RWPE1 (cell line): Measurements from ENCODE around the gene CARD10.

ENCODE experiments used
- CTCF ChIA-PET: fragments of 350-600 bp; sonication (Branson Sonifier 250); formaldehyde crosslinking; extraction: SDS; loops from one replicate; lab custom pipeline; 2021; lab: Yijun Ruan, JAX
- POLR2A ChIA-PET: fragments of 400-600 bp; formaldehyde crosslinking; extraction: SDS; loops from one replicate; lab custom pipeline; 2020; ENCODE audit warnings: antibody characterized with exemption; ENCODE audit not compliant: low non-redundant PET; lab: Yijun Ruan, JAX
- DNase-seq: peaks from one replicate; pipeline ENCODE4 v3.0.0; 2012; ENCODE audit warnings: low spot score
- H3K27ac ChIP-seq: fragments of 450-650 bp; 2 replicates; pipeline ENCODE4 v1.5.1; 2017
- TF ChIP-seq, protein P1 (sequence below): fragments of 450-650 bp; conservative IDR thresholded peaks from 2 replicates; pipeline ENCODE4 v1.5.1; 2017; ENCODE audit warnings: low read depth, mild to moderate bottlenecking

Gene CARD10, protein sequence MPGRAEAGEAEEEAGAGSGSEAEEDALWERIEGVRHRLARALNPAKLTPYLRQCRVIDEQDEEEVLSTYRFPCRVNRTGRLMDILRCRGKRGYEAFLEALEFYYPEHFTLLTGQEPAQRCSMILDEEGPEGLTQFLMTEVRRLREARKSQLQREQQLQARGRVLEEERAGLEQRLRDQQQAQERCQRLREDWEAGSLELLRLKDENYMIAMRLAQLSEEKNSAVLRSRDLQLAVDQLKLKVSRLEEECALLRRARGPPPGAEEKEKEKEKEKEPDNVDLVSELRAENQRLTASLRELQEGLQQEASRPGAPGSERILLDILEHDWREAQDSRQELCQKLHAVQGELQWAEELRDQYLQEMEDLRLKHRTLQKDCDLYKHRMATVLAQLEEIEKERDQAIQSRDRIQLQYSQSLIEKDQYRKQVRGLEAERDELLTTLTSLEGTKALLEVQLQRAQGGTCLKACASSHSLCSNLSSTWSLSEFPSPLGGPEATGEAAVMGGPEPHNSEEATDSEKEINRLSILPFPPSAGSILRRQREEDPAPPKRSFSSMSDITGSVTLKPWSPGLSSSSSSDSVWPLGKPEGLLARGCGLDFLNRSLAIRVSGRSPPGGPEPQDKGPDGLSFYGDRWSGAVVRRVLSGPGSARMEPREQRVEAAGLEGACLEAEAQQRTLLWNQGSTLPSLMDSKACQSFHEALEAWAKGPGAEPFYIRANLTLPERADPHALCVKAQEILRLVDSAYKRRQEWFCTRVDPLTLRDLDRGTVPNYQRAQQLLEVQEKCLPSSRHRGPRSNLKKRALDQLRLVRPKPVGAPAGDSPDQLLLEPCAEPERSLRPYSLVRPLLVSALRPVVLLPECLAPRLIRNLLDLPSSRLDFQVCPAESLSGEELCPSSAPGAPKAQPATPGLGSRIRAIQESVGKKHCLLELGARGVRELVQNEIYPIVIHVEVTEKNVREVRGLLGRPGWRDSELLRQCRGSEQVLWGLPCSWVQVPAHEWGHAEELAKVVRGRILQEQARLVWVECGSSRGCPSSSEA

DNA sequence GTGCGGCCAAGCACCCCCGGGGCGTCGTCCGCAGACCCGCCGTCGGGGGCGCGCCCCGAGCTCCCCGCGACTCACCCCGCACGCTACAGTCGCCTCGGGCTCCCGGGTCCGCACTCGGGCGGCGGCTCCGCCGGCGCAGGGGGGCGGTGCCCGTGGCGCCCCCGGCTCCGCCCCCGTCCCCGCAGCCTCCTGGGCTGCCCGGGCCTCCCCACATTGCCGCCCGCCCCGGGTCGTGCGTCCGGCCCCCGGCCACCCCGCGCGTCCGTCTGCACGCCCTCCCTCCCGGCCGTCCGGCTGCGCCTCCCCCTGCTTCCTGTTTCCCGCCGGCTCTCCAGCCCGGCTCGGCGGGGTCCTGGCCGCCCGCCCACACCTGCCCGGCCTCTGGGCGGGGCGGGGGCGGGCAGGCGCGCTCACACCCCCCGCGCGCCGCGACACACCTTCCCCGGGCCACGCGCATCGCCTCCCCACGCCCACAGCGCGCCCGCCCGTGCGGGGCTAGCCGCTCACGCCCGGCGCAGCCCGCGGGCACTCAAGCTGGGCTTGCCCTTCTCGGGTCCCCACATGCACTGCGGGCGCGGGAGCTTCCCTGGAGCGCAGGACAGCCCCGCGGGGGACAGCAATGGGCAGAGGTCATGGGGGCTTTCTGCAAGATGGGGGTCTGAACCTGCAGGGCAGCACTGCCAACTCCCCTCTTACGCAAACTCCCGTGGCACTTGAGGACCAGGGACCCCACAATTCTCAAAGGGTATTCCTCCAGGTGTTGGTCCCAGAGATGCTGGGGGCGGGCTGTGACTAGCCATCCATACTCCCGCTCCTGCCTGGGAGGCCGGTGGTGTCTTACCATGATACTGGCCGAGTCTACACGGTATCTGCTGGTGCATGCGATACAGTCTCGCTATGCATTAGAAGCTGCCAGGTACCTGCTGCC lies at the start of gene CARD10:
CARD10 (minus strand) TSS at position 148 of the 928 bp plus-strand sequence. CDS start 215 bp downstream, outside the sequence.
- POLR2A ChIA-PET = interaction anchor here (0.6 kb wide), 1 partner anchor 17 kb away, joined by 3 read pairs; no protein-coding TSS in a partner anchor
- CTCF ChIA-PET = interaction anchor here (1.0 kb wide), 1 partner anchor 19 kb away, joined by 3 read pairs; no protein-coding TSS in a partner anchor
- peak within 1 kb of the TSS; percentile 92 for H3K27ac ChIP-seq
- TF ChIP-seq, protein P1, sequence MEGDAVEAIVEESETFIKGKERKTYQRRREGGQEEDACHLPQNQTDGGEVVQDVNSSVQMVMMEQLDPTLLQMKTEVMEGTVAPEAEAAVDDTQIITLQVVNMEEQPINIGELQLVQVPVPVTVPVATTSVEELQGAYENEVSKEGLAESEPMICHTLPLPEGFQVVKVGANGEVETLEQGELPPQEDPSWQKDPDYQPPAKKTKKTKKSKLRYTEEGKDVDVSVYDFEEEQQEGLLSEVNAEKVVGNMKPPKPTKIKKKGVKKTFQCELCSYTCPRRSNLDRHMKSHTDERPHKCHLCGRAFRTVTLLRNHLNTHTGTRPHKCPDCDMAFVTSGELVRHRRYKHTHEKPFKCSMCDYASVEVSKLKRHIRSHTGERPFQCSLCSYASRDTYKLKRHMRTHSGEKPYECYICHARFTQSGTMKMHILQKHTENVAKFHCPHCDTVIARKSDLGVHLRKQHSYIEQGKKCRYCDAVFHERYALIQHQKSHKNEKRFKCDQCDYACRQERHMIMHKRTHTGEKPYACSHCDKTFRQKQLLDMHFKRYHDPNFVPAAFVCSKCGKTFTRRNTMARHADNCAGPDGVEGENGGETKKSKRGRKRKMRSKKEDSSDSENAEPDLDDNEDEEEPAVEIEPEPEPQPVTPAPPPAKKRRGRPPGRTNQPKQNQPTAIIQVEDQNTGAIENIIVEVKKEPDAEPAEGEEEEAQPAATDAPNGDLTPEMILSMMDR = no peak
- DNase-seq = no peak

DNA sequence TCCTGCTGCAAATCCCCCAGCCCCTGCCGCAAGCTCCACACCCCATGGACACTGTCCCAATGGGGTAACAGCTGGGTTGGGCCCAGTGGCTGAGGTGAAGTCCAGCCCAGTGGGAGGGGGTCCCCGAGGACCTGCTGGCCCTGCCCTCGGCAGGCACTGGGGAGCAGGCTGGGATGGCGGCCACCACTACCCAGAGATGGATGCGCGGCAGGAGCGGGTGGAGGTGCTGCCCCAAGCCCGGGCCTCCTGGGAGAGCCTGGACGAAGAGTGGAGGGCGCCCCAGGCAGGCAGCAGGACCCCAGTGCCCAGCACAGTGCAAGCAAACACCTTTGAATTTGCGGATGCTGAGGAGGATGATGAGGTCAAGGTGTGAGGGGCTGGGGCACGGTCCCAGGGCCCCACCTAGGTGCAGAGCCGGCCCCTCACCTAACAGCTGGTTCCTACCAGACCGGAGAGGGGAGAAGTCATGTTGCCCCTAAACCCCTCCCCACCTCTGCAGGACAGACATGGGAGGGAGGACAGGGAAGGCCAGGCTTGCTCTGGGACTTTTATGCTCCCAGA lies 49.3 kb upstream of the CARD10 start:
- CTCF ChIA-PET = interaction anchor here (2.2 to 2.9 kb wide), 2 partner anchors 24 to 28 kb away, joined by 12 to 38 read pairs; no protein-coding TSS in a partner anchor
- TF ChIP-seq, protein P1 = no peak
- no peak for DNase-seq
- H3K27ac ChIP-seq = peak overlapping the region; percentile 16
- POLR2A ChIA-PET = no interaction called here

DNA sequence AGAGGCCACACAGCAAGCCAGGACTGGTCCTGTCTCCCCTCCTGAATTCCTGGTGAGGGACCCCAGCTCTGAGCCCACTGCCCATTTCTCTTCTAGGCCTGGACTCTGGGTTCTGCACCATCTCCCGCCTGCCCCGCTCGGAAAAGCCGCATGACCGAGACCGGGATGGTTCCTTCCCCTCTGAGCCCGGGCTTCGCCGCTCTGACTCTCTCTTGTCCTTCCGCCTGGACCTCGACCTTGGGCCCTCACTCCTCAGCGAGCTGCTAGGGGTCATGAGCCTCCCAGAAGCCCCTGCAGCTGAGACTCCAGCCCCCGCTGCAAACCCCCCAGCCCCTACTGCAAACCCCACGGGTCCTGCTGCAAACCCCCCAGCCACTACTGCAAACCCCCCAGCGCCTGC lies 48.8 kb upstream of the CARD10 start:
- H3K27ac ChIP-seq = peak overlapping the region; percentile 66

DNA sequence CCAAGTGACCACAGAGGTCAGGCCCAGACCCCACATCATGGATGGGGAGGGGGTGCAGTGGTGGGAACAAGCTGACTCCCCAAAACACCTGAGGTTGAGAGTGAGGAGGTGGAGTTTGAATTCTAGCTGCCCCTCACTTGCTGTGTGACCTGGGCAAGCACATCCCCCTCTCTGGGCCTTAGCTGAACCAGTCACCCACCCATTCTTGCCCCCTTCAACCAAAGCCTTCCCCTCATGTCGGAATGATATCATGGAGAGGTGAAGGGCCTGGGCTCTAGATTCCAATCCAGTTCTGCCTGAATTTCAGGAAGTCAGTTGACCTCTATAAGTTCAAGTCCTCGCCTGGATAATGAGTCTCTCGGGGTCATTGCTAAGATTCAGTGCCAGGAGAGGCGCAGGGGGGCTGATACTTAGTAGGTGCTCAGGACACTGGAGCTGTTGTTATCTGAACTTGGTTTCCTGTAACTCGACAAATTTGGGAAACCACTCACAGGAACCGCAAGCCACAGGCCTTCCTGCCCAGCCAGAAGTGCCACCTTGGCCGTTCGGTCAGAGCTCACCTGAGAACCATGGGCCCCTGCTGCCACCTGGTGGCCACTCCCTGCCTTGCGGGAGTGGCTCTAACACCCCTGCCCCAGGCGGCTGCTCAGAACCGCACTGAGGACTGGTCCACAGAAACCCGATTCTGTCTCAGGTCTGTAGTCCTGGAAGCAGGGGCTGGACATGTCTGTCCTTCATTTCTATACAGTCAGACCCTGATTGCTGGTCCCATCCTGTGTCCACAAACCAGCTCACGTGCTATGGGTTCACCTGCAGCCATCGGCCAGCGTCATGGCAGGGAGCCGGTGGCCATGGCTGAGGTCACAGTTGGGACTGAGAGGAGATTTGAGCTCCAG lies 47.9 kb upstream of the CARD10 start:
- POLR2A ChIA-PET = no interaction called here
- TF ChIP-seq, protein P1 = peak; percentile 90

More for the DNA sequence above, 48.8 kb upstream of the CARD10 start:
- ChIA-PET CTCF (interaction anchor here (0.6 to 2.9 kb wide), 7 partner anchors 20 to 81 kb away, joined by 3 to 38 read pairs (median 4); no protein-coding TSS in a partner anchor), POLR2A (no interaction called here)
- TF ChIP-seq, protein P1 = no peak
- no peak for DNase-seq

DNA sequence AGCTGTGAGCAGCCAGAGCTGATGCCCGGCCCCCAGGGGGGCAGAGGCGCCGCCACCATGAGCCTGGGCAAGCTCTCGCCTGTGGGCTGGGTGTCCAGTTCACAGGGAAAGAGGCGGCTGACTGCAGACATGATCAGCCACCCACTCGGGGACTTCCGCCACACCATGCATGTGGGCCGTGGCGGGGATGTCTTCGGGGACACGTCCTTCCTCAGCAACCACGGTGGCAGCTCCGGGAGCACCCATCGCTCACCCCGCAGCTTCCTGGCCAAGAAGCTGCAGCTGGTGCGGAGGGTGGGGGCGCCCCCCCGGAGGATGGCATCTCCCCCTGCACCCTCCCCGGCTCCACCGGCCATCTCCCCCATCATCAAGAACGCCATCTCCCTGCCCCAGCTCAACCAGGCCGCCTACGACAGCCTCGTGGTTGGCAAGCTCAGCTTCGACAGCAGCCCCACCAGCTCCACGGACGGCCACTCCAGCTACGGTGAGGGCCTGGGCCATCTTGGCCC lies 47.2 kb upstream of the CARD10 start:
- CTCF ChIA-PET = interaction anchor here (1.1 to 2.9 kb wide), 2 partner anchors 21 to 26 kb away, joined by 3 to 38 read pairs; no protein-coding TSS in a partner anchor
- POLR2A ChIA-PET = no interaction called here
- TF ChIP-seq, protein P1 = no peak
- no peak for DNase-seq
- peak overlapping the region; percentile 66 for H3K27ac ChIP-seq

More for the DNA sequence above, 47.9 kb upstream of the CARD10 start:
- no peak for DNase-seq
- peak overlapping the region; percentile 66 for H3K27ac ChIP-seq
- CTCF ChIA-PET = interaction anchor here (0.6 to 2.9 kb wide), 13 partner anchors 10 to 674 kb away, joined by 3 to 38 read pairs (median 4); no protein-coding TSS in a partner anchor
